Progenitor cell of endocrine pancreas (in vitro differentiated cells): Measurements from ENCODE around the gene IZUMO4. TPM values are rescaled to one million over a fixed set of nuclear protein-coding genes. Genes with fewer than 3 reads are reported as not detected.

ENCODE experiments used
- DNase-seq: peaks from one replicate; pipeline ENCODE4 v3.0.0; 2021; ENCODE audit warnings: low spot score; ENCODE audit not compliant: unreplicated experiment
- H3K27ac Mint-ChIP-seq: 2 replicates; pipeline ENCODE4 v1.8.0; 2021; ENCODE audit warnings: mild to moderate bottlenecking, moderate library complexity, mixed read lengths
- H3K27me3 Mint-ChIP-seq: 2 replicates; pipeline ENCODE4 v1.8.0; 2021; ENCODE audit warnings: mixed read lengths
- H3K36me3 Mint-ChIP-seq: 2 replicates; pipeline ENCODE4 v1.8.0; 2022; ENCODE audit warnings: mixed read lengths; ENCODE audit not compliant: insufficient read depth
- H3K4me1 Mint-ChIP-seq: 2 replicates; pipeline ENCODE4 v1.8.0; 2021; ENCODE audit warnings: low read depth, mixed read lengths
- H3K4me3 Mint-ChIP-seq: 2 replicates; pipeline ENCODE4 v1.8.0; 2021; ENCODE audit warnings: low read depth, mild to moderate bottlenecking, moderate library complexity, mixed read lengths
- H3K9me3 Mint-ChIP-seq: 2 replicates; pipeline ENCODE4 v1.8.0; 2021; ENCODE audit warnings: low read depth, mixed read lengths
- total RNA-seq: library from RNA; stranded (reverse); gene quantifications from 2 replicates; pipeline ENCODE4 v1.2.1, GENCODE V29; 2021
- TF ChIP-seq, protein P1 (sequence below): fragments of 200-600 bp; sonication (generic); IDR thresholded peaks from one replicate; pipeline ENCODE4 v1.5.0; 2021; ENCODE audit warnings: antibody characterized with exemption, mild to moderate bottlenecking; ENCODE audit not compliant: unreplicated experiment

The IZUMO4 gene
- total RNA-seq, 1 donor from 2014 or later = 16.5 TPM

GRCh38 chr19:2076526-2076944 lies 20.2 kb upstream of the IZUMO4 start:
- H3K4me1 Mint-ChIP-seq = no peaks in the 10 kb centered on the region
- H3K9me3 Mint-ChIP-seq = no peaks in the 10 kb centered on the region
- TF ChIP-seq, protein P1, sequence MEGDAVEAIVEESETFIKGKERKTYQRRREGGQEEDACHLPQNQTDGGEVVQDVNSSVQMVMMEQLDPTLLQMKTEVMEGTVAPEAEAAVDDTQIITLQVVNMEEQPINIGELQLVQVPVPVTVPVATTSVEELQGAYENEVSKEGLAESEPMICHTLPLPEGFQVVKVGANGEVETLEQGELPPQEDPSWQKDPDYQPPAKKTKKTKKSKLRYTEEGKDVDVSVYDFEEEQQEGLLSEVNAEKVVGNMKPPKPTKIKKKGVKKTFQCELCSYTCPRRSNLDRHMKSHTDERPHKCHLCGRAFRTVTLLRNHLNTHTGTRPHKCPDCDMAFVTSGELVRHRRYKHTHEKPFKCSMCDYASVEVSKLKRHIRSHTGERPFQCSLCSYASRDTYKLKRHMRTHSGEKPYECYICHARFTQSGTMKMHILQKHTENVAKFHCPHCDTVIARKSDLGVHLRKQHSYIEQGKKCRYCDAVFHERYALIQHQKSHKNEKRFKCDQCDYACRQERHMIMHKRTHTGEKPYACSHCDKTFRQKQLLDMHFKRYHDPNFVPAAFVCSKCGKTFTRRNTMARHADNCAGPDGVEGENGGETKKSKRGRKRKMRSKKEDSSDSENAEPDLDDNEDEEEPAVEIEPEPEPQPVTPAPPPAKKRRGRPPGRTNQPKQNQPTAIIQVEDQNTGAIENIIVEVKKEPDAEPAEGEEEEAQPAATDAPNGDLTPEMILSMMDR = no peak
- H3K27me3 Mint-ChIP-seq = no peaks in the 10 kb centered on the region
- H3K4me3 Mint-ChIP-seq = no peak overlapping the region
- H3K36me3 Mint-ChIP-seq = peaks cover 15% of the 10 kb centered on the region
- no peak overlapping the region for H3K27ac Mint-ChIP-seq
- no peak for DNase-seq

- H3K27ac Mint-ChIP-seq = no peak overlapping the region
- H3K4me1 Mint-ChIP-seq = no peaks in the 10 kb centered on the region
- no peak overlapping the region for H3K4me3 Mint-ChIP-seq
- H3K27me3 Mint-ChIP-seq = no peaks in the 10 kb centered on the region
- TF ChIP-seq, protein P1 = no peak
- DNase-seq = no peak
- H3K36me3 Mint-ChIP-seq = peaks cover 11% of the 10 kb centered on the region
- H3K9me3 Mint-ChIP-seq = no peaks in the 10 kb centered on the region
Observed at GRCh38 chr19:2077398-2077797, 19.3 kb upstream of the IZUMO4 start.

DNA sequence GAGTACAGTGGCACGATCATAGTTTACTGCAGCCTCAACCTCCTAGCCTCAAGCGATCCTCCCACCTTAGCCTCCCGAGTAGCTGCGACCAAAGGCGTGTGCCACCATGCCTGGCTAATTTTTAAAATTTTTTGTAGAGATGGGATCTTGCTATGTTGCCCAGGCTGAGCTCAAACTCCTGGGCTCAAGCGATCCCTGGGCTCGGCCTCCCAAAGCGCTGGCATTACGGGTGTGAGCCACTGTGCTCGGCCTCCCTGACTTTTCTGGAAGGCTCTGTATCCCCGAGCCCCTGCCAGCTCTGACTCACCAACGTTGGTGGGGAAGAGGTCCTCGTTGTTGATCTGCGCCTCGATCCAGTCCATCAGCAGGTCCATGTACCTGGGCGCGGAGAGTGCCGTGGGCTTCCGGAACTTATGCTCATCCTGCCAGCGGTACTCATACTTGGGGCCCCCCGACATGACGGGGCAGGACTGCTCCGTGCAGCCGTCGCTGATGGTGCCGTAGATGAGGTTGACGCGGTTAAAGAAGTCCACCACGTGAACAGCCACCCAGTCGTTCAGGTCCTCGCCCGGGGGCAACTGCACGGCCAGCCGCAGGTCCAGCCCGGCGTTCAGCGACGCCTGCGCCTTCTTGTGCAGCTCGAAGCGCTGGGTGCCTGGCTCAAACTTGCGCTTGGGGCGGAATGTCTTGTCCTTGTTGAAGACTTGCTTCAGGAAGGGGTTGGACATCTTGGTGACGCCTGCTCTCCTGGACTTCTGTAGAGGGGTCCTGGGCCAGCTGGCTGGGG lies 18.7 kb upstream of the IZUMO4 start:
- H3K9me3 Mint-ChIP-seq = no peaks in the 10 kb centered on the region
- H3K4me1 Mint-ChIP-seq = no peaks in the 10 kb centered on the region
- no peak for DNase-seq
- no peaks in the 10 kb centered on the region for H3K27me3 Mint-ChIP-seq
- TF ChIP-seq, protein P1 = no peak
- no peak overlapping the region for H3K27ac Mint-ChIP-seq
- H3K36me3 Mint-ChIP-seq = peaks cover 7% of the 10 kb centered on the region
- H3K4me3 Mint-ChIP-seq = no peak overlapping the region

DNA sequence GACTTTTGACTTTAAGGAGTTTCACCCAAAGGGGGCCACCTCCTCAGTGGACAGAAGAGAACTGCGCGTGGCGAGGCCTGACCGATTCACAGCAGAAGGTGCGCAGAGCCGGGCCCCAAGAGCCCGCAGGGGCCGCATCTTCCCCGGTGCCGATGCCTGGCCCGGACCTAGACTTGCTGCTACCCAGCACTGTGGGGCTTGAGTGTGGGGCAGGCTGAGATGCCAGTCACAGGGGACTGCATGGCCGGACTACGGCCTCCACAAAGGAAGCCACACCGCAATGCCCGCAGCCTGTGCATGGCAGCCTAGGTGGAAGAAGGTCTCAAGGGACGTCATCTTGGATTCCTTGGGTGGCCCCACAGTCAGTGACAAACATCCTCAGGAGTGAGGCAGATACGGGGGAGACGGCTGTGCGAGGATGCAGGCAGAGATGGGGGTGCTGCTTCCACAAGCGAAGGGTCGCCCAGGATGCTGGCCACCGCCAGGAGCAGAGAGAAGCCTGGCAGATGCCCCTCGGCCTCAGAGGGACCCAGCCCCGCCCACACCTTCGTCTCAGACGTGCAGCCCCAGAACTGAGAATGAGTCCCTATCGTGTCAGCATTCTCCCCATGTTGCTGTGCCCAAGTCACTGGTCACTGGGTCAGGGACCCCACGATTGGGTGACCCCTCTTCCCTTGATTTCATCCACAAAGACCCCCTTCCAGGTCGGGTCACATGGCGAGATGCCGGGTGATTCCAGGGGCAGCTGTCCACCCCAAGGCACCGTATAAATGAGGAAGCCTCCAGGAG lies 17.4 kb upstream of the IZUMO4 start:
- no peak overlapping the region for H3K4me3 Mint-ChIP-seq
- TF ChIP-seq, protein P1 = no peak
- no peak overlapping the region for H3K27ac Mint-ChIP-seq
- DNase-seq = no peak
- no peaks in the 10 kb centered on the region for H3K9me3 Mint-ChIP-seq
- H3K4me1 Mint-ChIP-seq = no peaks in the 10 kb centered on the region
- H3K27me3 Mint-ChIP-seq = no peaks in the 10 kb centered on the region
- peaks cover 9% of the 10 kb centered on the region for H3K36me3 Mint-ChIP-seq

- no peak overlapping the region for H3K4me3 Mint-ChIP-seq
- no peak for DNase-seq
- no peaks in the 10 kb centered on the region for H3K27me3 Mint-ChIP-seq
- TF ChIP-seq, protein P1 = no peak
- no peak overlapping the region for H3K27ac Mint-ChIP-seq
- no peaks in the 10 kb centered on the region for H3K4me1 Mint-ChIP-seq
- no peaks in the 10 kb centered on the region for H3K9me3 Mint-ChIP-seq
- H3K36me3 Mint-ChIP-seq = peaks cover 8% of the 10 kb centered on the region
Observed at GRCh38 chr19:2079865-2080301, 16.8 kb upstream of the IZUMO4 start.
